Stimulated activated CD4-positive, alpha-beta T cell treated with anti-CD3 and anti-CD28 coated beads, TNF-alpha, amount 100 ng/mL, for 4 hours (primary cell): Measurements from ENCODE around the gene LAPTM5.
"Not testable (repeated sequence)": the region's sequence is repeated elsewhere in the genome, so short reads cannot be mapped to it uniquely, and the experiment has no call there.

Source experiments
- DNase-seq, 3 experiments: peaks; one replicate each; pipeline ENCODE4 v3.0.0-alpha.2; 2020; ENCODE audit warnings: low read depth in 3 of 3

Gene LAPTM5

DNA sequence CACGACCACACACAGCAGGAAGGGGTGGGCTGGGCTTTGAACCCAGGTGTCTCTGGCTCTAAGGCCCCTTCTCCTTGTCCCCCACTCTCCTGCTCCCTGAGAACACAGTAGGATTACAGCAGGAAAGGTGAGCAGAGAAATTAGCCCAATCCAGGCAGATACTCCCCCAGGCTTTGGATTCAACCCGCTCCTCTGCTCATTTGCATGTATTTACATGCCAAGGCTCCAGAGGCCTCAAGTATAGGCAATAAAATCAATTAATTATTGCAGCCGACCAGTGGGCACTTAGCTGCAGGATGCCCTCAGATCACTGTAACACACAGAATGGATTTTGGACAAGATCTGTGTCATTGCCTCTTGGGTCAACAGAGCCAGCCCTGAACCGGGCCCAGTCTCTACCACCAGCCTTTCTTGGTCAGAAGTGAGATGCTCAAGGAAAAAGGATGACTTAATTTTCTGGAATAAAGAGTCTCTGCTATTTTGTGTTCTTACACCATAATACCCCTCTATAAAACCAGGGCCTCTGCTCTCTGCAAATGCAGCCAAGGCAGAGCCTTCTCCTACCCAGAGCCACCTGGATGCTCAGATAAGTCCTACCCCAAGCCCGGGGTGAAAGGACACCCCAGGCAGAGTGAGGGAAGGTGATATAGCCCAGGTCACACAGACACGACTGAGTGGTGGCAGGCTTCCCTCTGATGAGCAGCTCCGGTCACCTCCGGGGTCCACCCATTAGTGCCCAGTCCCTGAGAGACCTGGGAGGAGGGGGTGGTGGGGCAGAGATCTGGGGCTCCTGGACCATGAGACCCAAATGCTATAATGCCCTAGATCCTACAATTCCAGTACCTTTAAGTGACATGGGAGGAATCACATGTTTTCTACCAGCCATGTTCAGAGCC, 63.0 kb downstream of the LAPTM5 start:
- DNase-seq: no peak

DNA sequence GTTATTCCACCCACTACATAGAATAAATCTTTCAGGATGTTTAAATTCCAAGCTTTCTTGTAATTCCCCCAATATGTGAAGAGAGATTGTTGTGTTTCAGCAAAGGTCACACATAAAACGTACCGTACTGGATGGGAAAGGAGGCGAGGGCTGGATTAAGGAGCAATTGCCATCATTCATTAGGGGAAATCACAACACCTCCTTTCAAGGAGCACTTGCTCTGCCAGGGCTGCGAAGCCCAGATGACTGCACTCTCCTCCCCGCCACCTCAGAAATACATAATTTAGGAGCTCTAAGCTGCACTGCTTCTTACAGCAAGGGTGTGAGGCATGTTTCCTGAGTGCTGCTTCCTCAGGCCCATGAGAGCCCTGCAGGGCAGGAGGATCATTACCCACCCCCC, 63.8 kb downstream of the LAPTM5 start:
- no peak for DNase-seq

DNA sequence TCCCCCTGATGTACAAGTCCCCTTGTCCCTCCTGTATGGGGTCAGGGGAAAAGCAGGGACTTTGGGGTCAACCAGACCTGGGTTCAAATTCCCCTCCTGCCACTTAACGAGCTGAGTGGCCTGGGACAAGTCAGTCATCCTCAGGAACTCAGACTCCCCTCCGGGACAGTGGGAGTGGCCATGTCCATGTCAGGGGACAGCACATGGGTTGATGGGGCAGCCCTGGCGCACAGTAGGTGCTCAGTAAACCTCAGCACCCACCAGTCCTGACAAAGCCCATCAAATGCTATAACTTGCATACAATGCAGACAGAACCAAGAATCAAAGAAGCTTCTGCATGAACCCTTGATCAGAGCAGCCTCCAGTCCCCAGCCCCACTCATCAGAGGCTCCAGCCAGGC, 64.2 kb downstream of the LAPTM5 start:
- DNase-seq: no peak

DNA sequence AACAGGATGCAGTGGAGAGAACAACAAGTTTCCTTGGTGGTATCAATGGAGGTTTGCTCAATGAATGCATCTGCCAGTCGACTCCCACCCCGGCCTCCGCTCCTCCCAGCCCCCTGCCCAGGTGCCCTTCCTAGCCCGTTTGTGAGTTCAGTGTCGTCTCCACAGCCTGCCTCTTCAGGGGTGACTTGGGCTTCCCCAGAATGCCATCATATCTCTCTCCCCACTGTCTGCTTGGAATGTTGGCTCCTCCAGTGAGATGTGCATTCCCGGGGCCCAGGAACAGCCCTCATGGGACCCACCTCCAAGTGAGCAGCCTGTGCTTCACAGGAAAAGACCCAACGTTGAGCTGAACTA, 64.6 kb downstream of the LAPTM5 start:
- no peak for DNase-seq

DNA sequence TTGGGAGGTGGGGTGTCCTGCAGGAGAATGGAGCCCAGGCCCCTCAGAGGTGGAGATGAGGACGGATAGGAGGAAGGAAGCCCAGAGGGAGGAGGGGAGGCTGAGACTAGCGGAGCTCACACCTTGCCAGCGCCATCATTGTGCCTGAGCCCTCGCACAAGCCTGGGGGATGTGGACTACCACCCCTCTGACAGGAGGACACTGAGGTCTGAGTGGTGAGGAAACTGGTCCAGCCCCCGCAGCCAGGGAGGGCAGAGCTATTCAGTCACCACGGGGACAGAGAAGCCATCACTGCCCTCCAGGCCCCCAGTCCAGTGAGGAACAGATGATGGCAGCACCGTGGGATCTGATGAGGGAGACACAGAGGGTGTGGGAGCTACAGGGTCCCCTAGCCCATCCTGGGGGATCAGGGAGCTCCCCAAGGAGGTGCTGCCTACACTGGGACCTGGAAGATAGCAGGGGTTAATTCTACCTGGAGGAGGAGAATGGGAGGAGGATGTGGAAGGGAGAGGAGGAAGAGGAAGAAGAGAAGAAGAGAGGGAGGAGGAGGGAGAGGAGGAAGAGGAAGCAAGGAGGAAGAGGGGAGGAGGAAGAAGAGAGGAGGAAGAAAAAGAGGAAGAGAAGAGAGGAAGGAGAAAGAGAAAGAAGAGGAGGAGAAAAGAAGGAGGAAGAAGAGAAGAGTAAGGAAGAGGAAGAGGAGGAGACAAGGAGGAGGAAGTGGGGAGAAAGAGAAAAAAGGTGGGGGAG, 65.2 kb downstream of the LAPTM5 start:
- no peak for DNase-seq

DNA sequence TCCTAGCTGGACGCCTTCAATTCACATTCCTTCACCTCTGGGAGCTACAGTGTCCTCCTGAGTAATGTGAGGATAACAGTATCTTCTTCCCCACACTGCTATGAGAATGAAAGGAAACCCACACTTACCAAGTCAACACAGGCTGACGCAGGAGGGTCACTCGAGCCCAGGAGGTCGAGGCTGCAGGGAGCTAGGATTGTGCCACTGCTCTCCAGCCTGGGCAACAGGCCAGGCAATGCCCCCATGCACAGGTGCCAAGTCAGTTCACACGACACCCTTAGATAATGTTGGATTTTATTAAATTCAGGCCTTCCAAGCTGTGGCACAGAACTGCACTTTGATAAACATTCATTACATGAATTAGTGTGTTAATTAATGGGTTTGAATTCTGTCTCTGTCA, 66.1 kb downstream of the LAPTM5 start:
- no peak for DNase-seq

DNA sequence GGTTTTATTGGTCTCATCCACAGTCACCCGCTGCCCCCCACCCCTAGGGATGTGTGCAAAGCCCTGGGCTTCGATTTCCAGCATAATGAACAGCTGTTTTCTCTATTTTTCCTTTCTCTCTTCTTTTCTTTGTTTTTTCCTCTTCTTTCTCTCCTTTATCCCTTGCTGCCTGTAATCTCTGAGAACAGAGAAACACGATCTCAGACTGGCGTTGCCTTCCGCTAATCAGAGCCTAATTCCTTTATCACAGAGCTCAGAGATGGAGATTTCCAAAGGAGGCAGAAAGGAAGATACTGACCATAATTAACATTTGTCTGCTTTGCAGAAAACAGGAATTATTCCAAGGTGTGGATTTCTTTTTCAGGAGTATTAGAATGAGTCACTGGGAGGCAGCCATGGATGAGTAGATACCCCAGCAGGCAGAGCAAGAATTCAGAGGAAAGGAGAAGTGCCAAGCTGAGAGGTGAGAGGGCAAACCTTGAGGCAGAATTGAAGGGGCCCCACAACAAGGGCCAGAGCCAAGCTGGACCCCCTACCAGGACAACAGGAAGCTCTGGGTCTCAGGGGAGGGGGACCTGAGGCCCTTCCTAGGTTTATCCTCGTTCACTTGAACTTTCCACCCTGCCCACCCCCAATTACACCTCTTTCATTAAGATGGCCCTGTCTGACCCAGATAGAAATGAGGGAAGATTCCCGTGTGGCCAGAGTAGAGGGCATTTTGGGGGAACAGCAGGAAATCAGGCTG, 67.5 kb downstream of the LAPTM5 start:
- DNase-seq: no peak

DNA sequence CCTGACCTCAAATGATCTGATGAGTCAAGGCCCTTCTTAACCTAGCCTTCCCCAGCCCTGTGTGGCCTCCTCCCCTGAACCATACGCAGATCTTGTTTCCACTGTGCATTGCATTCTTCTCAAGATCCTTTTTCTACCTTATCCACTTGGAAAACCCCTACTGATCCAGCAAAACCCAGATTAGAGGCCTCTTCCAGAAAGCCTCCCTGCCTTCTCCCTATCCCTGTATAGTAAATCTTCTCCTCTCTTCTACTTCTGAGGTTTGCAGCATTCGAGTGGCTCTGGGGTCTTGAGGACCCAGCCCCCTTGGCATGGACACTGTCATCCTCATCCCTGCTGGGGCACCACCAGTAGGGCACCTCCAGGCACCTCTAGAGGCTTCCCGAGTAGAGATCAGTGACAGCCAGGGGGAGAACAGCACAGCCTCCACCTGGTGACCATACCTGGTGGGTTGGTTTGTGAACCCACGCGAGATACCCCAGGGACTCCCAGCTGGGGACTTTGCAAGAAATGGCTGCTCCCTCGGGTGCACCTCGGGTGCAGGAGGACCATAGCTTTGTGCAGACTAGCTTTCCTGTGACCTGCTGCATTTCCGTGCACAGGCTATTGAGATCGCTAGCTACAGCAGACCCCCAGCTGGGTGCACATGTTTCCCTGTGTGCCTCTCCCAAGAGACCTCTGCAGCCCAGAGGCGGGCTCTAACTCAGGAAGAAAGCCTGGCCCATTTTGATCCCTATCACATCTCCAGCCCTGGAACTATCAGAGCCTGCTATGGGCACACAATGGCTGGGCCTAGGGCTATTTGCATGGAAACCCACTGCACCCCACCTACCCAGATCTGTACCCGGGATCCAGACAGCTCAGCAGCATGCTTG, 68.4 kb downstream of the LAPTM5 start:
- DNase-seq: no peak

DNA sequence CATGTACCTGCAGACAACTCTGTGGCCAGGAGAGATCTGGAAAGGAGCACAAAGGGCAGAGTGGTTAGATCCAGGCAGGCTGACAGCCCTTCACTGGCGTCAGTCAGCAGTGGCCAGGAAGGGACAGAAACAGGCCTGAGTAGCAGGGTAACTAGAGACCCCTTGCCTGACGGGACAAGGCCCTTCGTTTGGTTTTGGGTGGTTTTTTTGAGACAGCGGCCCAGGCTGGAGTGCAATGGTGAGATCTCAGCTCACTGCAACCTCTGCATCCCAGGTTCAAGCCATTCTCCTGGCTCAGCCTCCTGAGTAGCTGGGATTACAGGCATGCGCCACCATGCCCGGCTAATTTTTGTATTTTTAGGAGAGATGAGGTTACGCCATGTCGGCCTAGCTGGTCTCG, 69.1 kb downstream of the LAPTM5 start:
- not testable (repeated sequence) for DNase-seq

DNA sequence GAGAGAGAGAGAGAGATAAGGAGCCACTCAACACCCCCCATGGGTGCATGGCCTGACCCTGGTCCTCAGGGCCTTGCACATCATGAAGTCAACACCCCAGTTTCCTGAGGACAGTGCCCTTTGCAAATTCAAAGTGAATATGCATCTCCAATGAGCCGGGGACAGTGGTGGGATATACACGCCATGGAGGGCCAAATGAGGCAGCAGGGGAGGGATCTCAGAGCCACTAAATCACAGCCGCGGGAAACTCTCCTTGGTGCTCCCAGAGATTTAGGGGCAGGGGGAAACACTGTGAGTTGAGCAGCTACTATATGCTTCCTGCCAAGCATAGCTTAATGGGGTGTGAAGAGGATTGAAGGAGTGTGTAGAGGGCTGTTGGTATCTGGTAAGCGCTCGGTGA, 69.7 kb downstream of the LAPTM5 start:
- no peak for DNase-seq

DNA sequence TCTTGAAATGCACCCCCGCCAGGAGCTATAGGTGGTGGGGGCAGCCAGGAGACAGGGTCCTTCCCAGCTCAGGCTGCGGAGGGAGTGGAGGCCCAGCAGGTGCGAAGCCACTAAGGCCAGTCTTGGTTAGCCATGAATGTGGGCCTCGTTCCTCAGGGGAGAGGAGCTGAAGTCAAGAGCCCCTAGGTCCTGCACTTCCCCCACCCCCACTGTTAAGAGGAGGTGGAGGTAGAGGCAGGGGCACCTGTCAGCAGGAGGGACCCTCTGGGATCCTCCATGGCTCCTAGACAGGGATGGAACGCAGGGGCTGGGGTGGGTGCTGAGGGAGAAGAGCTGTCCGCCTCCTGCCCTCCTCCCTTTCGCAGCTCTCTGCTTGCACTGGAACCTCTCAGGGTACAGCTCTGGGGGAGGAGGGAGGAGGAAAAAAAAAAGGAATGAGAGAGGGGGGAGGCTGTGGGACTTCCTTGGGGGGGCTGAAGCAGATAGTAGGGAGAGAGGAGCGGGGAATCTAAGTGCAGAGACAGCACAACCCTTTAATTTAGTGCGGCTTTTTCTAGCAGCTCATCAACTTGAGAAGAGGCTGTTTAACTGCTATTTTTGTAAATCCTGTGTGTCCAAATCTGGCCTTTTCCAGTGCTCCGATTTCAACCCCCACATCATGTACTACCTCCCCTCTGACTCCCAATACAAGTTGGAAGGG, 71.2 kb downstream of the LAPTM5 start:
- DNase-seq: no peak

DNA sequence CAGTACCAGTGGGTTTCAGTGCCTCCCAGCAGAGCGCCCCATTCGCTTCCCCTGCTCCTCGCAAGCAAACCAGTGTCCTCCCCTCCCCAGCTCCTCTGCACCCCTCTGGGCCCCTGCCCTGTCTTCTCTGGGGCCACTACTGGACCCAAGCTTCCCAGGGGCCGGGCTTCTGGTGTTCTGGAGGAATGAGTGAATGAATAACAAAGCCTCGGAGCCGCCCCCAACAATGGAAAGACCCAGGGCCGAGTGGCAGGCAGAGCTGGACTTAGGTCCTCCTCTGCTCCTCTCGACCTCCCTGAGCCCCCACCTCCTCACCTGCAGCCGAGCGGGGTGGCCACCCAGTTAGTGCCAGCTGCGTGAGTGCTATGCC, 71.8 kb downstream of the LAPTM5 start:
- no peak for DNase-seq

DNA sequence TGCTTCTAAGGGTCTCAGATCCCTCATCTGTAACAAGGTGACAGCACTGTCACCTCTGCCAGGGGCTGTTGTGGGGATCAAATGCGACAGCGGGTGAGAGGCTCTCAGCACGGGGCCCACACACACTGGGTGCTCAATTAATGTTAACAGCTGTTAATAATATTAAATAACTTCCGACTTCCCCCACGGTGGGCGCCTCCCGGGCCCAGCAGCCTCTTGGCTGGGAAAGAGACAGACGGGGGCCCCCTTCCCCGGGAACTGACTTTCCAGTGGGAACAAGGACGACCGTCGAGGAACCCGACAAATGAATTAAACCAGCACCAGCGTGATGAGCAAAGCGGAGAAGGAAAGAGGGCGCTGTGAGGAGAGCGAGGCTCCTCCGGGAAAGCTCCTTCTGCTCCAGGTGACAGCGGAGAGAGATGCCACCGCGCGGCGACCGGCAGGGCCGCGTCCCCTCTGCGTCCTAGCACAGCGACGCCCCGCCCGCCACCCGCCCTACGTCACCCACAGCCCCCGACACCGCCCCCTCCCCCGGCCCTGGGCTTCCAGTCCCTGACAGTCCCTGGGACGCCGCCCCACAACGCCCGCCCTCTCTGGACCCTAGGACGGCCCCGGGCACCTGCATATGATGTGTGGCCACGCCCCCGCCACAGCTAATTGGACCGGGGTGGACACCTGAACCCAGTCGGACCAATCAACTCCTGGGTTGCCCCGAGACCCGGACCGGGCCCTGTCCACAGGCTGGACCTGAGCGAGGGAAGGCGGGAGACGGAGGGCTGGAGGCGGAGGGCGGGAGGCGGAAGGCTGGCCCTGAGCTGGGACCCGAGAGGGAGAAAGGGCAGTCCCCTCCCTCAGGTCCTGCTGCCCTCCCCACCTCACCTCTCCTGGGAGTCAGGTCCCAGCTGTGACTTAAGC, 72.4 kb downstream of the LAPTM5 start:
- DNase-seq: peak in 1 of 3 experiments; percentile 8

DNA sequence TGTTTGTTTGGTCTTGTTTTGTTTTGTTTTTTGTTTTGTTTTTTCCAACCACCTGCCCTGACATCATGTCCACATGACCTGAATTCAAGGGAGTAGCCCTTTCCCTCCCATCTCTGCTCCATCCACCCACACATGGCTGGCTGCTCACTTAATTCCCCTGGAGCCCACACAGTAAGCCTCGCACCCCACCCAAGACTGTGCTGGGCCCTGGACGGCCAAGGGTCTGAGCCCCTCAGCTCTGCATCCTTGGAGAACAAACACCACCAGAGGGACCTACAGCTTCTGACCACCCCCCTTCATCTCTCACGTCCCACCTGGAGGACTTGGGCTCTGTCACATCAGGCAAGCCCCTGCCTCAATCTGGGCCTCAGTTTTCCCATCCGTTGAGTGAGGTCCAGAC, 73.3 kb downstream of the LAPTM5 start:
- no peak for DNase-seq

DNA sequence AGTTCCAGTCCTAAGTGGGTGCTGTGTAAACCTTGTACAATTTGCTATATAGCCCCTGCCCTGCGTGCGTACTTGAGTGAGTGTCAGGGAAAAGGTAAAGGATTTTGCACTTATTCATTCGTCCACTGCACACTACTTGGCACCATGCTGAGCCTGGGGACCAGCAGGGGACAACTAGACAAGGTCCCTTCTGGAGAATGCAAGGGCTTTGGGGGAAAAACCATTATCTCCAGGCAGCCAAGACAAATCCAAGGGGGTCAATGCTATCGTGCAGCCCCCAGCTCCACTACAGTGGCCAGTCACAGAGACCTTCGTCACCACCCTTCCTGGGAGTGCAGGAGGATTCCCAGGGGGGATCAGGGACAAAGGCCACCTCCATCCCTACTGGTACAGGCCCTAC, 73.9 kb downstream of the LAPTM5 start:
- no peak for DNase-seq
